ENCODE data around the gene CSF3R. TPM values are rescaled to one million over a fixed set of nuclear protein-coding genes. Genes with fewer than 3 reads are reported as not detected.

The CSF3R gene
- total and polyA plus RNA-seq, 2 donors (not counting 3 experiments of a cell fraction or from before 2014, with no cell fraction given): not detected

DNA sequence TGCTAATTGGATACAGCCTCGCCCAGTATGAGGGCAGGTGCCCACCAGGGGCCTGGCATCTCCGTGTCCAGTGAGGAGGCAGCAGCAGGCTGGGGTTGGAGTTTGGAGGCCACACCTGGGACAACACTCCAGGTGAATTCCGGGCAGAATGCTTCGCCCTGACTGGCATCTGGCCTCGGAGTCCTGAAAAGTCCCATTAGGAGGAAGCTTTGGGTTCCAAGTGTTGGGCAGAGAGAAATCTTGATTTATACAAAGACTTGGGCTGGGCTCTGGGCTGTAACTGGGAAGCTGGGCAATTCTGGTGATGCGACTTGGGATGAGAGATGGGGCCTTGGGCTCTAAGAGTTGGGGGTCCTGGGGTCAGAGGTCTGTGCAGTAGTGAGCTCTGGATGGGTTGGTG is 48.1 kb upstream of the CSF3R start:
- FAIRE-seq (no peak), DNase-seq (ENCODE audit: low read depth, low spot score) (no peak)
- Histone ChIP-seq H3K27ac (ENCODE audit: insufficient read depth, low read depth, low read length) (no peak overlapping the region), H3K4me3 (replicated peaks in 1 of 3; ENCODE audit: insufficient read depth in 1 of 3, low read depth in 1 of 3, low read length in 3 of 3) (no peak overlapping the region), H4K20me1 (replicated peaks; ENCODE audit: control insufficient read depth, extremely low read depth, insufficient read depth, low read length) (no peaks in the 10 kb centered on the region), H3K79me2 (ENCODE audit: control insufficient read depth, insufficient read depth, low read length) (no peaks in the 10 kb centered on the region), H3K27me3 (ENCODE audit: control insufficient read depth in 2 of 2, insufficient read depth in 2 of 2, low read length in 2 of 2) (peaks cover 0 to 2% of the 10 kb centered on the region in 2 experiments), H3K4me1 (ENCODE audit: control insufficient read depth, extremely low read depth, insufficient read depth, low read length) (no peaks in the 10 kb centered on the region), H3K4me2 (ENCODE audit: insufficient read depth, low read length) (no peak overlapping the region), H3K36me3 (ENCODE audit: control insufficient read depth in 2 of 2, extremely low read depth in 1 of 2, insufficient read depth in 2 of 2, low read length in 2 of 2) (no peaks in the 10 kb centered on the region), H3K9ac (replicated peaks; ENCODE audit: extremely low read depth, insufficient read depth, low read length) (no peak overlapping the region), H2AFZ (ENCODE audit: low read depth, low read length) (no peak overlapping the region), H3K9me3 (replicated peaks; ENCODE audit: control insufficient read depth, insufficient read depth, low read length) (no peaks in the 10 kb centered on the region), H3K9me1 (replicated peaks; ENCODE audit: control insufficient read depth, extremely low read depth, insufficient read depth, low read length) (no peaks in the 10 kb centered on the region)
- TF ChIP-seq MYC (IDR thresholded peaks at IDR 0.05; ENCODE audit: low read depth, low read length) (no peak), EZH2 (IDR thresholded peaks at IDR 0.05; ENCODE audit: borderline replicate concordance, low read depth, low read length, severe bottlenecking) (no peak), JUN (IDR thresholded peaks at IDR 0.05; ENCODE audit: borderline replicate concordance, insufficient read depth, insufficient read length, low read depth) (no peak), GATA2 (IDR thresholded peaks at IDR 0.05; ENCODE audit: insufficient read depth, insufficient read length, low read depth, low read length) (no peak), FOS (IDR thresholded peaks at IDR 0.05; ENCODE audit: borderline replicate concordance, insufficient read depth, low read length) (no peak), POLR2A (IDR thresholded peaks at IDR 0.05; ENCODE audit: low read depth, low read length) (no peak), POLR2AphosphoS5 (IDR thresholded peaks at IDR 0.05; ENCODE audit: insufficient read depth, low read depth, low read length) (no peak)
- TF ChIP-seq, protein P1, sequence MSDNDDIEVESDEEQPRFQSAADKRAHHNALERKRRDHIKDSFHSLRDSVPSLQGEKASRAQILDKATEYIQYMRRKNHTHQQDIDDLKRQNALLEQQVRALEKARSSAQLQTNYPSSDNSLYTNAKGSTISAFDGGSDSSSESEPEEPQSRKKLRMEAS (IDR thresholded peaks at IDR 0.05; ENCODE audit: insufficient read depth, insufficient read length): no peak
- TF ChIP-seq, protein P2, sequence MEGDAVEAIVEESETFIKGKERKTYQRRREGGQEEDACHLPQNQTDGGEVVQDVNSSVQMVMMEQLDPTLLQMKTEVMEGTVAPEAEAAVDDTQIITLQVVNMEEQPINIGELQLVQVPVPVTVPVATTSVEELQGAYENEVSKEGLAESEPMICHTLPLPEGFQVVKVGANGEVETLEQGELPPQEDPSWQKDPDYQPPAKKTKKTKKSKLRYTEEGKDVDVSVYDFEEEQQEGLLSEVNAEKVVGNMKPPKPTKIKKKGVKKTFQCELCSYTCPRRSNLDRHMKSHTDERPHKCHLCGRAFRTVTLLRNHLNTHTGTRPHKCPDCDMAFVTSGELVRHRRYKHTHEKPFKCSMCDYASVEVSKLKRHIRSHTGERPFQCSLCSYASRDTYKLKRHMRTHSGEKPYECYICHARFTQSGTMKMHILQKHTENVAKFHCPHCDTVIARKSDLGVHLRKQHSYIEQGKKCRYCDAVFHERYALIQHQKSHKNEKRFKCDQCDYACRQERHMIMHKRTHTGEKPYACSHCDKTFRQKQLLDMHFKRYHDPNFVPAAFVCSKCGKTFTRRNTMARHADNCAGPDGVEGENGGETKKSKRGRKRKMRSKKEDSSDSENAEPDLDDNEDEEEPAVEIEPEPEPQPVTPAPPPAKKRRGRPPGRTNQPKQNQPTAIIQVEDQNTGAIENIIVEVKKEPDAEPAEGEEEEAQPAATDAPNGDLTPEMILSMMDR (IDR thresholded peaks at IDR 0.05; ENCODE audit: extremely low read depth in 1 of 2, insufficient read depth in 1 of 2, low read depth in 1 of 2, low read length in 2 of 2): no peak
- dilution Hi-C loops (cut with MboI; ENCODE audit: extremely low pct_ligation_motif_present, low sequenced_read_pairs): no loop called here
- no TSS peak for BruUV-seq (replicated peaks)
- intact Hi-C loops (cut with micrococcal nuclease): no loop called here
- ChIA-PET CTCF (interaction anchor here (2.7 kb wide), 1 partner anchor 15 kb away, joined by 12 read pairs; no protein-coding TSS in a partner anchor), POLR2A (no interaction called here)

All from endothelial cell of umbilical vein (primary cell).